Measurements from ENCODE around the gene GLS.
"Not testable (repeated sequence)": the region's sequence is repeated elsewhere in the genome, so short reads cannot be mapped to it uniquely, and the experiment has no call there.

GLS gene

GRCh38 chr2:190867212-190867611 lies 13.4 kb upstream of the GLS start:
- peaks cover 8% of the 10 kb centered on the region for H3K27me3 Mint-ChIP-seq (ENCODE audit: low read depth, poor library complexity)
- no peak overlapping the region for H3K4me3 Mint-ChIP-seq
- no peak for TF ChIP-seq CTCF (IDR thresholded peaks at IDR 0.05)
- peaks cover 26% of the 10 kb centered on the region for H3K9me3 Mint-ChIP-seq
- no peaks in the 10 kb centered on the region for H3K36me3 Mint-ChIP-seq (ENCODE audit: low read depth)
- no peak overlapping the region for H3K27ac Mint-ChIP-seq
- DNase-seq: no peak
- no peaks in the 10 kb centered on the region for H3K4me1 Mint-ChIP-seq

- no peak for DNase-seq
Measured at GRCh38 chr2:190867832-190868231, 12.8 kb upstream of the GLS start.

GRCh38 chr2:190869721-190870120 lies 10.9 kb upstream of the GLS start:
- no peak overlapping the region for H3K27ac Mint-ChIP-seq
- H3K4me3 Mint-ChIP-seq: no peak overlapping the region

More at GRCh38 chr2:190867832-190868231, 12.8 kb upstream of the GLS start:
- no peaks in the 10 kb centered on the region for H3K36me3 Mint-ChIP-seq (ENCODE audit: low read depth)
- no peak for TF ChIP-seq CTCF (IDR thresholded peaks at IDR 0.05)
- peaks cover 8% of the 10 kb centered on the region for H3K27me3 Mint-ChIP-seq (ENCODE audit: low read depth, poor library complexity)
- H3K4me1 Mint-ChIP-seq: no peaks in the 10 kb centered on the region
- H3K27ac Mint-ChIP-seq: no peak overlapping the region
- peaks cover 27% of the 10 kb centered on the region for H3K9me3 Mint-ChIP-seq
- no peak overlapping the region for H3K4me3 Mint-ChIP-seq

GRCh38 chr2:190873451-190873850 lies 7.2 kb upstream of the GLS start:
- not testable (repeated sequence) for H3K4me3 Mint-ChIP-seq; H3K36me3 Mint-ChIP-seq (ENCODE audit: low read depth); DNase-seq; H3K4me1 Mint-ChIP-seq; H3K27me3 Mint-ChIP-seq (ENCODE audit: low read depth, poor library complexity)
- Mint-ChIP-seq H3K9me3 (peaks cover 13% of the 10 kb centered on the region), H3K27ac (peak overlapping the region; percentile 16)

More at GRCh38 chr2:190869721-190870120, 10.9 kb upstream of the GLS start:
- Mint-ChIP-seq H3K4me1 (no peaks in the 10 kb centered on the region), H3K9me3 (peaks cover 27% of the 10 kb centered on the region), H3K27me3 (ENCODE audit: low read depth, poor library complexity) (peaks cover 8% of the 10 kb centered on the region), H3K36me3 (ENCODE audit: low read depth) (no peaks in the 10 kb centered on the region)
- no peak for TF ChIP-seq CTCF (IDR thresholded peaks at IDR 0.05)
- DNase-seq: no peak

- Mint-ChIP-seq H3K36me3 (ENCODE audit: low read depth) (no peaks in the 10 kb centered on the region), H3K9me3 (peaks cover 5% of the 10 kb centered on the region)
Measured at GRCh38 chr2:190875891-190876290, 4.7 kb upstream of the GLS start.

GRCh38 chr2:190876631-190877030 lies 4.0 kb upstream of the GLS start:
- Mint-ChIP-seq H3K27ac (no peak overlapping the region), H3K4me1 (peaks cover 3% of the 10 kb centered on the region), H3K9me3 (peaks cover 5% of the 10 kb centered on the region), H3K27me3 (ENCODE audit: low read depth, poor library complexity) (no peaks in the 10 kb centered on the region), H3K36me3 (ENCODE audit: low read depth) (no peaks in the 10 kb centered on the region), H3K4me3 (no peak overlapping the region)
- TF ChIP-seq CTCF (IDR thresholded peaks at IDR 0.05): no peak
- DNase-seq: no peak

More at GRCh38 chr2:190875891-190876290, 4.7 kb upstream of the GLS start:
- DNase-seq: no peak
- Mint-ChIP-seq H3K27me3 (ENCODE audit: low read depth, poor library complexity) (no peaks in the 10 kb centered on the region), H3K27ac (no peak overlapping the region), H3K4me3 (no peak overlapping the region), H3K4me1 (peaks cover 3% of the 10 kb centered on the region)
- TF ChIP-seq CTCF (IDR thresholded peaks at IDR 0.05): no peak

All from nephron progenitor cell (in vitro differentiated cells).